ENCODE measurements around the gene CDH12.
"Not testable (repeated sequence)": the region's sequence is repeated elsewhere in the genome, so short reads cannot be mapped to it uniquely, and the experiment has no call there.

The CDH12 gene

DNA sequence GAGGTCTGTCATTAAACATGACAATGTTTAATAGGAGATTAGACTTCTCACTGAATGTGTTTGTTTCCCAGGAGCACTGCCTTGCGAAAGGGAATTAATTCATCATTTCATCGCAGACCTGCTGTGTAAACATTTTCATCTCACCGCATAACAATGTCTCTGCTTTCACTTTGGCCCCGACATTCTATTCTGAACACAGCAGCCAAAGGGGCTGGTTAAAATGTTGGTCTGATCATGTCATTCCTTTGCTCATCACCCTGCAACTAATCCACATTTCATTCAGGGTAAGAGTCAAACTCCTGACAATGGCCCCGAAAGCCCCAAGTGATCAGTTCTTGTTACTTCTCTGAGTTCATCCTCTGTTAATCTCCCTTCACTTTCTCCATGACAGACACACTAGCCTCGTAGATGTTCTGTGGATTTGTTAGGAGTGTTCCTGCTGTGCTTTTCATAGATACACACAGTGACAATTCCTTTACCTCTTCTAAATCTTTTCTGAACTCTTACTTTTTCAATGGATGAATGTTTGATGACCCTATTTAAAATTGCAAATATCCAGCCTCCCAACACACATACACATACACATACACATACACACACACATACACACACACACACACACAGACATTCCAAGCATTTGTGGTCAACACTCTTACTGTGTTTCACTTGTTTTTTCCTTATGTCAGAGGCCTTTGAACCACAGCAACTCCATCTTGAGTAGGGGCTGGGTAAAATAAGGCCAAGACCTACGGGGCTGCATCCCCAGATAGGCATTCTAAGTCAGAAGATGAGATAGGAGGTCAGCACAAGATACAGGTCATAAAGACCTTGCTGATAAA, 688.0 kb downstream of the CDH12 start:
- not testable (repeated sequence) for H3K27ac Mint-ChIP-seq; H3K4me1 Mint-ChIP-seq (ENCODE audit: low read depth); H3K36me3 Mint-ChIP-seq (ENCODE audit: low read depth); H3K27me3 Mint-ChIP-seq (ENCODE audit: low read depth); H3K4me3 Mint-ChIP-seq
- H3K9me3 Mint-ChIP-seq, result peaks cover 17% of the 10 kb centered on the region

DNA sequence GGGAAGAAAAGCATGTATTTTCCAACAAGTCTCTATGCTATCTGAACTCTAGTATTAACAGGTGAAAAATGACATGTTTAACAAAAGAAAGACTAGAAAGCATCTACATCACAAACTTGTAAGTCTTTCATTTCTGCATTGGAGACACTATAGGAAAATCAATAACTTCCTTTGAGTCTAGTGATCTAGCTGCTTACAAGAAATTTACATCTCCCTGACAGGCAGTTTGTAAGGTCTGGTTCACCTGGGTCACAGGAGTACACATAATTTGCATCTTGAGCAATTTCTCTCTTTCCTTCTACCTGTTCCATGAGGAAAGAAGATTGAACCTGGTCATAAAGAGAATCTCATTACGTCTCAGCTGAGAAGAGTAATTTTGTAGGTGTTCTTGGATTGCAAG, 696.2 kb downstream of the CDH12 start:
- not testable (repeated sequence) for H3K27me3 Mint-ChIP-seq (ENCODE audit: low read depth); H3K36me3 Mint-ChIP-seq (ENCODE audit: low read depth); H3K4me3 Mint-ChIP-seq; H3K9me3 Mint-ChIP-seq; H3K27ac Mint-ChIP-seq; H3K4me1 Mint-ChIP-seq (ENCODE audit: low read depth)

DNA sequence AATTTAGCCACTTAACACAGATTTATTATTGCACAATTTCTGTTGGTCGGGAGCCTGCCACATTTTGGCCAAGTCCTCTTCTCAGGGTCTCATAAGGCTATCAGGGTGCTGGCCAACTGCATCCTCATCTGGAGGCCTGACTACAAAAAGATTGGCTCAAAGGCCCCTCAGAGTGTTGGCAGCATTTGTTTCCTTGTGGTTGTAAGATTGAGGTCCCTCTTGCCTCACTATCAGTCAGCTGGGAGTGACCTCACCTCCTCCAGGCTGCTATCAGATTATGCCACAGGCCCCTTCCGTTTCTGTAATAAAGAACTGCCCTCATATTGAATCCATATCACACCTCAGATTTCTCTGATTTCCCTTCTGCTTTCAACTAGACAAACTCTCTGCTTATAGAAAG, 698.4 kb downstream of the CDH12 start:
- H3K36me3 Mint-ChIP-seq (ENCODE audit: low read depth); H3K27ac Mint-ChIP-seq; H3K27me3 Mint-ChIP-seq (ENCODE audit: low read depth); H3K9me3 Mint-ChIP-seq; H3K4me3 Mint-ChIP-seq; H3K4me1 Mint-ChIP-seq (ENCODE audit: low read depth): not testable (repeated sequence)

DNA sequence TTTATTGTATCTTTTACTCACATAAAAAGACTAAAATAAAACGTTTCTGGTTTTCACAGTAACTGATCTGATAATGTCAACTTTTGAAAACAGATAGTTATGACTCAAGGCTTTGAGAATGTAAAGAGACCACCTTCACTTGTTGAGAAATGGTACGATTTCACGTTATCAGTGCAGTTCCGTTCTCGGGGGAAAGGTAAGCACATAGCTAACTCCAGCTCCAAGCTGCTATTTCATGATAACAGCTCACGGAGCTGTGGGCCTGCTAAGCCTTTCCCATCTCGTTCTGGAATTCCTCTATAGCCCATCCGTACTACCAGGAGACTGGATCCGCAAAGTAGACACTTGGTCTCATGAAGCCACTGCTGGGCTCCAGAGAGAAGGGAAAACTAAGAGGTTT, 701.3 kb downstream of the CDH12 start:
- not testable (repeated sequence) for H3K27ac Mint-ChIP-seq; H3K4me1 Mint-ChIP-seq (ENCODE audit: low read depth); H3K27me3 Mint-ChIP-seq (ENCODE audit: low read depth); H3K4me3 Mint-ChIP-seq; H3K9me3 Mint-ChIP-seq; H3K36me3 Mint-ChIP-seq (ENCODE audit: low read depth)

DNA sequence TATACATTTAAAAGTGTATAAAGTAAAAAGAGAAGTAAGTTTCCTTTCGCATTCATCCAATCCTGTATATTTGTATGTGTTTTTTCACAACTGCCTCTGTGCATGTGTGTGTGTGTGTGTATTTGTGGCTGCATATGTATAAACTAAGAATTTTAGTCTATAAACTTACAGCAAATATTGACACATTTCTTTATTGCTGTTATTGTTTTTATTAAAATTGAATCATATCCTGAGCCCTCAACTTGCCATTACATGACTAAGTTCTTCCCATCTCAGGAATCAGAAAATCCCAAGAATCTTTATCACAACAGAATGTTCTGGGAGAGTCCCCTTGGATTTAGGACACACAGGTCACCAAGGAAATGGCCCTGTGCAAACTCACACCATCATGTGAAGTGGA, 712.7 kb downstream of the CDH12 start:
- H3K36me3 Mint-ChIP-seq (ENCODE audit: low read depth); H3K27me3 Mint-ChIP-seq (ENCODE audit: low read depth); H3K9me3 Mint-ChIP-seq; H3K4me1 Mint-ChIP-seq (ENCODE audit: low read depth); H3K4me3 Mint-ChIP-seq; H3K27ac Mint-ChIP-seq: not testable (repeated sequence)

DNA sequence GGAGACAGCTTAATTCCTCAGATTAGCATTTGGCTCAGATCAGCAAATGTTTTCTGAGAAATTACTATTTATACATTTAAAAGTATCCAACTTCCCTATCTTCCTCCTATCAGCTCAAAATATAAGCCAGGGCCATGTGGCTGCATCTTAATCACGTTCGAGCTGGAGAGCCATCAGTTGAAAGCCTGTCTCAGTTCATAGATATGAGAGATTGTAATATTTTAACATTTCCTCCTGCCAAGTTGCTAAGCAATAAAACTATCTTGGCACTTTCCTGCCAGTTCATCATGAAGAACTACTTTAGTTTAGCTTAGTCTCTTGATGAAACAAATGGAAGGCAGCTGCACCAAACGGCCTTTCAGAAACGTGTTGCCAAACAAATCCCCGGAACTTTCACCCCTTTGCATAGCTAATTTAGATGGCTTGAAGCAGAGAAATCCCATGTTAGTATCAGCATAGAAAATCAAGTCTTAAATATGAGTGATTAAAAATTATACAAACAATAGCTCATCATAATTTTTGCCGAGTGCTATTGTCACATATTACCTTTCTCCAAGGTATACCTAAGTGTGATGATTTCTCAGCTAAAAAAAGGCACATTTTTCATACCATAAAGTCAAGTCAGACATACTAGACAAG, 713.4 kb downstream of the CDH12 start:
- not testable (repeated sequence) for H3K9me3 Mint-ChIP-seq; H3K27ac Mint-ChIP-seq; H3K4me1 Mint-ChIP-seq (ENCODE audit: low read depth); H3K4me3 Mint-ChIP-seq; H3K36me3 Mint-ChIP-seq (ENCODE audit: low read depth); H3K27me3 Mint-ChIP-seq (ENCODE audit: low read depth)

DNA sequence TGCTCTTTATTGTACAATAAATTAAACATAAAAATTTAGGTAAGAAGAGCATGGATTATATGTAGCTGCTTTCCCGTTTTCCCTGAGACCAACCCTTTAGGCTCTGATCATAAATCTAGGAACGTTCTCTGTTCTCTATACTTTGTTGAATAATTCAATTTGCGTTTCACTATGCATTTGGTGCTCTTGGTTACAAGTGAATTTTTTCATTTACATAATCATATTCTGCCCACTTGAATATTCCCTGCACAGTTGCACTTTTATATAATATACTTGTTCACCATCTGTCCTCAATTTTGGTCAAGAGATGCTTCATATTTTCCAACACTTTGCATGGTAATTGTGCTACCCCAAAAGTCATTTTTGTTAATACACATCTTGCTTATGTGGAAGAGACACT, 741.8 kb downstream of the CDH12 start:
- Mint-ChIP-seq H3K9me3 (peaks cover 7% of the 10 kb centered on the region), H3K4me1 (ENCODE audit: low read depth) (no peaks in the 10 kb centered on the region), H3K4me3 (no peak overlapping the region), H3K27me3 (ENCODE audit: low read depth) (no peaks in the 10 kb centered on the region), H3K36me3 (ENCODE audit: low read depth) (no peaks in the 10 kb centered on the region), H3K27ac (no peak overlapping the region)

DNA sequence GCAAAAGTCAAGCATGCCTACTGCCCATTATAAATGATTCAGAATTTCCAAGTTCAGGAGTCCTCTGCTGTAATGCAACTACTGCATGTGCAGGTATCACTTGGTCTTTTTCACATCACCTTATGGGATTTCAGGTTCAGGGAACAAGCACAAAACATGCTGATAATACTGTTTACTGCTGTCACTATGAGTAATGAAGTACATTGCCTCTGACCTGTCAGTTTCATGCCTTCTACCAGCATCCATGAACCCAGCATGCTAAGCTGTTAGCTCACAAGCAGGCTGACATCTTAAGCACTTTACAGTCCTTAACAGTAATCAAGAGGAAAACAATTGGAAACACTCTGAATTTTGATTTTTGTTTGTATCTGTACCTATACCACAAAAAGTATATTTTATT, 743.8 kb downstream of the CDH12 start:
- Mint-ChIP-seq H3K27me3 (ENCODE audit: low read depth) (no peaks in the 10 kb centered on the region), H3K27ac (no peak overlapping the region), H3K36me3 (ENCODE audit: low read depth) (no peaks in the 10 kb centered on the region), H3K4me3 (no peak overlapping the region), H3K9me3 (peaks cover 3% of the 10 kb centered on the region), H3K4me1 (ENCODE audit: low read depth) (no peaks in the 10 kb centered on the region)

DNA sequence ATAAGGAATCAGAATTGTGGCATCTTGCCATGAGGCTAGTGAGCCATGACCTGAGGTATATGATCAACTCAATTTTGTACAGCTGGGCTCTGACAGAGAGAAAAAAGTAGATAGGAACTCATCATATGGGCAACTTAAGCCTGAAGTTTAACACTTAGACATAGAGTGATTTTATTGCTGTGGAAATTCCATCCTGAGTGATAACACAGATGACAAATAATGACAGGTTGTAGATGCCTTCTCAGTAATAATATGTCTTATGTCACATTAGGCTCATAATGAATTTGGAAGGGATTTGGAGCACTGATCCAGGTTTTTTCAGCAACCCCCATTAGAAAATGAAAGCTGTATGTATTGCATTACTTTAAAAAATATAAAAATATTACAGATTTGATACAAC, 744.6 kb downstream of the CDH12 start:
- H3K4me3 Mint-ChIP-seq, result no peak overlapping the region
- no peaks in the 10 kb centered on the region for H3K27me3 Mint-ChIP-seq (ENCODE audit: low read depth)
- no peak overlapping the region for H3K27ac Mint-ChIP-seq
- peaks cover 3% of the 10 kb centered on the region for H3K9me3 Mint-ChIP-seq
- no peaks in the 10 kb centered on the region for H3K36me3 Mint-ChIP-seq (ENCODE audit: low read depth)
- no peaks in the 10 kb centered on the region for H3K4me1 Mint-ChIP-seq (ENCODE audit: low read depth)

DNA sequence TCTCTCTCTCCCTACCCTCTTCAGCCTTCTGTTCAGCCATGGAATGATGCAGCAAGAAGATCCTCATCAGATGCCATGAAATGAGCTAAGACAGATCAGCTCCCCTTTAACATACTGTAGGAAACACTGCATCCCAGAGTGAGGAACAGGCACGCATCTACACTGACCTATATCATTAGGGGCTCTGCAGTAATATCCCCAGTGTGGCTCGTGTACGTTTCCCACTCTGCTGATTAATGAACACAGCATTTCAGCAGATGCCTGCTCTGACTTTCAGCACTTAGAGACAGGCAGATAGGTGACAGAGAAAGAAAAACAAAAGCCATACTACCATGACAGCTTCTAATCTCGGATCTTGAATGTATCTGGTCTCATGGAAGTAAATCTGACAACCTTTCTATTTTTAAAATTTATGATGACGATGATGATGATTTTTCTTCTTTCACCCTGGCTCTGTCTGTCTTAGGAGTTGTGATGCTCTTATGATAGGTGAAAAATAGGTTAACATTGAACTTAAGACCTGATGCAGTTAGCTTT, 750.3 kb downstream of the CDH12 start:
- Mint-ChIP-seq H3K4me1 (ENCODE audit: low read depth) (no peaks in the 10 kb centered on the region), H3K27ac (no peak overlapping the region), H3K4me3 (no peak overlapping the region), H3K36me3 (ENCODE audit: low read depth) (no peaks in the 10 kb centered on the region), H3K27me3 (ENCODE audit: low read depth) (no peaks in the 10 kb centered on the region), H3K9me3 (peaks cover 3% of the 10 kb centered on the region)

DNA sequence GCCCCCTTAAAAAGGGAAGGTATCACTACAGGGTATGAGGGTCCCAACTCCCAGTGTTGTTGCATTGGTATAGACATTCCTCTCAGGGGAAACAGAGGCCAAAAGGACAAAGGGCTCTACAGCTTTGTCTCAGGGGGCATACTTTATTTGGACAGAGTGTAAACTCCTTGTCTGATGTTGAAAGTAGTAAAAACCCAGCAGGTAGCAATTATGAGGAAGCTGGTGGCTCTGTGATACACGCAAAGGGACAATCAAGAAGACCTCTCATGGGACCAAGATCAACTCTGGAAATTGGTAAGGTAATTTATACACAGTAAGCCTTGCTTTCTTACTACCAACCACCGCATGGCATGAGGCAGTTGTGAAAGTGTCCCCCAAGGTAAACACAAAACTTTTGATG, 764.6 kb downstream of the CDH12 start:
- H3K4me3 Mint-ChIP-seq, result no peak overlapping the region
- H3K27ac Mint-ChIP-seq, result no peak overlapping the region
- H3K27me3 Mint-ChIP-seq (ENCODE audit: low read depth), result no peaks in the 10 kb centered on the region
- H3K9me3 Mint-ChIP-seq, result no peaks in the 10 kb centered on the region
- H3K36me3 Mint-ChIP-seq (ENCODE audit: low read depth), result no peaks in the 10 kb centered on the region
- H3K4me1 Mint-ChIP-seq (ENCODE audit: low read depth), result no peaks in the 10 kb centered on the region

DNA sequence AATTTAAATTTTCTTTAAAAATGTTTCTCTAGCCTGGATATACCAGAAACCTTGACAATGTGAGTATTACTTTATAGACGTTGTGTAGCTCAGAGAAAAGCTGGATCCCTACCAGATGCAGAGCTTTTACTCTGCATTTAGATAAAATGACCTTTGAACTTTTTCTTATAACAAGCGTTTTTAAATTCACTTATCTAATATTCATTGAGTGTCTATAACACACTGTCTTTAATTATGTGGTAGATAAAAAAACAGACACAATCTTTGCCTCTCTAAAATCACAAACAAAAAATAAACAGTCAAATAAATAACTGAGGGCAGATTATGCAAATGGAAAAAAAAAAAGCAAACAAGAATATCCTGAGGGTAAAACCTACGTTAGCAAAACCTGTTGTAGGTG, 773.6 kb downstream of the CDH12 start:
- Mint-ChIP-seq H3K4me3 (no peak overlapping the region), H3K36me3 (ENCODE audit: low read depth) (no peaks in the 10 kb centered on the region), H3K27ac (no peak overlapping the region), H3K27me3 (ENCODE audit: low read depth) (no peaks in the 10 kb centered on the region), H3K4me1 (ENCODE audit: low read depth) (no peaks in the 10 kb centered on the region), H3K9me3 (peaks cover 4% of the 10 kb centered on the region)

DNA sequence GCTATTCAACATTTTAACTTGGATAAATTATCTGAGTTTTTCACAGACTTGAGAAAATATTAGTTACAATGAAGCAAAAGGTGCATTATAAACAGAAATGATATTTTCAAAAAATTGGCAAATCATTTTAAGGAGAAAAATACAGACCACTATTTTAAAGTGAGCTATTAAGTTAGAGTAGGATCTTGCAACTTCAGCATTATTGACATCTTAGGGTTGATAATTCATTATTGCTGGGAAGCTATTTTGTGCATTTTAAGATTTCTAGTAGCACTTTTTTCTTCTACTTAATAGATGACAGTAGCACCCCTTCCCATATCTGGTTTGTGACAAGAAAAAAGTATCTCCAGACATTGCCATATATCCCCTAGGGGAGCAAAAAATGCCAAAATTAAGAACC, 774.1 kb downstream of the CDH12 start:
- no peaks in the 10 kb centered on the region for H3K36me3 Mint-ChIP-seq (ENCODE audit: low read depth)
- H3K27me3 Mint-ChIP-seq (ENCODE audit: low read depth), result no peaks in the 10 kb centered on the region
- no peak overlapping the region for H3K27ac Mint-ChIP-seq
- no peaks in the 10 kb centered on the region for H3K4me1 Mint-ChIP-seq (ENCODE audit: low read depth)
- H3K4me3 Mint-ChIP-seq, result no peak overlapping the region
- peaks cover 4% of the 10 kb centered on the region for H3K9me3 Mint-ChIP-seq

DNA sequence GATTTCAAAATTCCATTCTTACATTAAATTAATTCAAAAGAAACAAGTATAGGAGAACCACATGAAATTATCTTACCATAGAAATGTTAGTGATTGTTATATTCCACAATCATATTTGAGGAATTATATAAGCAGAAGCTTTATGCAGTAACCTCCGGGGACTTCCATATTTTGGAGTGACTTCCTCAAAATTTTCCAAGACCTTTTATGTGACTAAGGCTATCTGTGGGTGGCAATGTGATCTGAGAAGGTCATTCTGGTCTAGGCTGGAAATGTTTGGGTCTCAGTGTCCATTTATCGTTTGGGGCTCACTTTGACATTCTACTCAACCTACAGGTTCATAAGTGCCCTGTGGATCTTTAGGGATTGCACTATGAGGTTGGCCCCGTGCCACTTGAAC, 776.6 kb downstream of the CDH12 start:
- no peaks in the 10 kb centered on the region for H3K36me3 Mint-ChIP-seq (ENCODE audit: low read depth)
- H3K4me1 Mint-ChIP-seq (ENCODE audit: low read depth), result no peaks in the 10 kb centered on the region
- H3K4me3 Mint-ChIP-seq, result no peak overlapping the region
- peaks cover 4% of the 10 kb centered on the region for H3K9me3 Mint-ChIP-seq
- H3K27ac Mint-ChIP-seq, result no peak overlapping the region
- no peaks in the 10 kb centered on the region for H3K27me3 Mint-ChIP-seq (ENCODE audit: low read depth)

DNA sequence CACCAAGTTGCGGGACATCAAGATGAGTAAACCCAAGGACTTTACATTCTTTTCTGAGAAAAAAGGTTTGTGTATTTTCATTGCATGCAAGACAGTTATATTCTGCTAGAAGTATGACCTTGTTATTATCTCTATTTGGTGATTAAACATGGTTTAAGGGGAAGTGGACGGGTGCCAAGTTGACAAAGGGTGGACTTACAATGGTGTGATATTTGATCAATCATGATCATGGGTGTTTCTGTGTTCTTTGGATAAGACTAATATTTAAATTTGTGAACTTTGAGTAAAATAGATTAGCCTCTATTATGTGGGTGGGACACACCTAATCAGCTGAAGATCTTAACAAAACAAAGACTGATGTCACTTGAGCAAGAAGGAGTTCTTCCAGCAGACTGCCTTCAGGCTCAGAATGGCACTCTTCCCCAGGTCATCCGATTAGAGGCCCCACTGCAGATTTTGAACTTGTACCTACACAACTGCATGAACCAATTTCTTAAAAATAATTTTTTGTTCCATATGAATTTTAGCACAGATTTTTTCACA, 782.9 kb downstream of the CDH12 start:
- Mint-ChIP-seq H3K4me1 (ENCODE audit: low read depth) (no peaks in the 10 kb centered on the region), H3K9me3 (peaks cover 9% of the 10 kb centered on the region), H3K36me3 (ENCODE audit: low read depth) (no peaks in the 10 kb centered on the region), H3K27ac (no peak overlapping the region), H3K27me3 (ENCODE audit: low read depth) (no peaks in the 10 kb centered on the region), H3K4me3 (no peak overlapping the region)

Data from T-helper 1 cell treated with Interleukin-12 subunit alpha and Interleukin-12 subunit beta and Interleukin-4 antibody, amounts not matched to agents 30 μg/mL and 1 μg/mL, for 36 hours (primary cell).